SK-N-SH (cell line): ENCODE measurements around the gene ZNF764. TPM values are rescaled to one million over a fixed set of nuclear protein-coding genes. Genes with fewer than 3 reads are reported as not detected.

Source experiments
- CTCF ChIA-PET: fragments of 300-600, 350-600 bp; formaldehyde crosslinking; extraction: SDS; loops from one replicate; lab custom pipeline; 2021; lab: Yijun Ruan, JAX
- POLR2A ChIA-PET: fragments of 350-600 bp; sonication (Branson Sonifier 250); formaldehyde crosslinking; extraction: SDS; loops from one replicate; lab custom pipeline; 2020; ENCODE audit warnings: antibody characterized with exemption, inconsistent platforms; lab: Yijun Ruan, JAX
- DNase-seq: peaks from one replicate; pipeline ENCODE4 v3.0.0; 2012
- H2AFZ ChIP-seq: fragments of 200-600 bp; sonication (generic); 2 replicates; pipeline ENCODE4 v1.8.1; 2016; ENCODE audit warnings: antibody characterized with exemption, mild to moderate bottlenecking, low read depth
- H3F3A ChIP-seq: fragments of 200-600 bp; sonication (generic); replicated peaks from 2 replicates; pipeline ENCODE3; 2016; ENCODE audit warnings: antibody characterized with exemption, mild to moderate bottlenecking; ENCODE audit not compliant: insufficient read depth
- H3K27ac ChIP-seq, 2 experiments: fragments of 200-500 bp in 1 of 2; fragments of 200-600 bp in 1 of 2; sonication (Bioruptor generic) in 1 of 2; sonication (generic), shearing (Covaris generic) in 1 of 2; 2 replicates each; pipeline versions ENCODE4 v1.5.1 to v1.6.1; 2014 to 2016; ENCODE audit warnings: low read depth in 2 of 2, inconsistent platforms in 1 of 2, low read length in 1 of 2, mild to moderate bottlenecking in 1 of 2, mixed read lengths in 1 of 2
- H3K27me3 ChIP-seq: fragments of 200-600 bp; sonication (generic), shearing (Covaris generic); 2 replicates; pipeline ENCODE4 v1.6.1; 2016; ENCODE audit warnings: mixed run types; ENCODE audit not compliant: insufficient read depth
- H3K36me3 ChIP-seq, 2 experiments: fragments of 200-500 bp in 1 of 2; fragments of 200-600 bp in 1 of 2; sonication (Bioruptor generic) in 1 of 2; sonication (generic) in 1 of 2; replicated peaks in 1 of 2; 2 replicates each; pipeline versions ENCODE3 to v1.5.1; 2014 to 2016; ENCODE audit warnings: low read length in 1 of 2, mild to moderate bottlenecking in 1 of 2; ENCODE audit not compliant: insufficient read depth in 2 of 2, control insufficient read depth in 1 of 2
- H3K4me1 ChIP-seq, 2 experiments: fragments of 200-500 bp in 1 of 2; fragments of 200-600 bp in 1 of 2; sonication (Bioruptor generic) in 1 of 2; sonication (generic), shearing (Covaris generic) in 1 of 2; 2 replicates each; pipeline versions ENCODE4 v1.5.1 to v1.6.1; 2014 to 2016; ENCODE audit warnings: low read depth in 1 of 2, low read length in 1 of 2, mixed run types in 1 of 2; ENCODE audit not compliant: insufficient read depth in 2 of 2, control insufficient read depth in 1 of 2
- H3K4me2 ChIP-seq: fragments of 200-600 bp; sonication (generic), shearing (Covaris generic); 2 replicates; pipeline ENCODE4 v1.6.1; 2017; ENCODE audit warnings: mixed run types
- H3K4me3 ChIP-seq, 2 experiments: fragments of 200-500 bp in 1 of 2; fragments of 200-600 bp in 1 of 2; sonication (Bioruptor generic) in 1 of 2; sonication (generic), shearing (Covaris generic) in 1 of 2; 2 replicates each; pipeline versions ENCODE4 v1.5.1 to v1.8.1; 2014 to 2016; ENCODE audit warnings: low read depth in 2 of 2, inconsistent platforms in 1 of 2, low read length in 1 of 2, mild to moderate bottlenecking in 1 of 2, mixed read lengths in 1 of 2, moderate library complexity in 1 of 2
- H3K79me2 ChIP-seq: fragments of 200-600 bp; sonication (generic); 2 replicates; pipeline ENCODE4 v1.8.1; 2017; ENCODE audit warnings: mild to moderate bottlenecking; ENCODE audit not compliant: insufficient read depth
- H3K9ac ChIP-seq: fragments of 200-600 bp; sonication (generic); 2 replicates; pipeline ENCODE4 v1.6.1; 2017; ENCODE audit warnings: mixed run types
- H3K9me2 ChIP-seq: fragments of 200-600 bp; sonication (generic); 2 replicates; pipeline ENCODE4 v1.6.1; 2017; ENCODE audit warnings: mixed run types
- H3K9me3 ChIP-seq: fragments of 200-600 bp; sonication (generic); 2 replicates; pipeline ENCODE4 v1.6.1; 2017; ENCODE audit warnings: mixed run types, mild to moderate bottlenecking, moderate library complexity
- H4K20me1 ChIP-seq: fragments of 200-600 bp; sonication (generic); 2 replicates; pipeline ENCODE4 v1.6.1; 2017; ENCODE audit warnings: mild to moderate bottlenecking, mixed run types; ENCODE audit not compliant: insufficient read depth
- CHD2 ChIP-seq: fragments of 150-350 bp; IDR thresholded peaks from 2 replicates; pipeline ENCODE4 v1.6.1; 2018; ENCODE audit warnings: low read length; ENCODE audit not compliant: partially characterized antibody
- EP300 ChIP-seq, 2 experiments: IDR thresholded peaks; 2 replicates each; pipeline versions ENCODE4 v1.4.0 to v1.6.1; 2012; ENCODE audit warnings: borderline replicate concordance in 1 of 2, low read depth in 1 of 2, low read length in 1 of 2
- EZH2phosphoT487 ChIP-seq: fragments of 200-600 bp; sonication (generic); IDR thresholded peaks from 2 replicates; pipeline ENCODE4 v1.6.1; 2017; ENCODE audit warnings: low read depth, mixed run types, mild to moderate bottlenecking, antibody characterized with exemption, moderate library complexity, borderline replicate concordance
- GABPA ChIP-seq: IDR thresholded peaks from 2 replicates; pipeline ENCODE4 v1.4.0; 2012; ENCODE audit warnings: low read depth, mild to moderate bottlenecking
- GATA2 ChIP-seq: sonication (generic); formaldehyde crosslinking; IDR thresholded peaks from 2 replicates; pipeline ENCODE4 v1.5.0; 2020; ENCODE audit warnings: mild to moderate bottlenecking, missing genetic modification reagents
- JUND ChIP-seq: IDR thresholded peaks from 2 replicates; pipeline ENCODE4 v1.4.0; 2012
- MEF2A ChIP-seq: IDR thresholded peaks from 2 replicates; pipeline ENCODE4 v1.4.0; 2012; ENCODE audit warnings: low read depth, borderline replicate concordance
- MXI1 ChIP-seq: IDR thresholded peaks from 2 replicates; pipeline ENCODE4 v1.6.1; 2012; ENCODE audit warnings: mild to moderate bottlenecking, low read depth, low read length, improper control_type of control experiment
- NRF1 ChIP-seq: IDR thresholded peaks from 2 replicates; pipeline ENCODE4 v1.6.1; 2012; ENCODE audit warnings: low read depth, mild to moderate bottlenecking, low read length
- POLR2AphosphoS5 ChIP-seq: IDR thresholded peaks from 2 replicates; pipeline ENCODE4 v1.6.1; 2012; ENCODE audit warnings: low read depth, low read length
- RAD21 ChIP-seq: IDR thresholded peaks from 2 replicates; pipeline ENCODE4 v1.6.1; 2012; ENCODE audit warnings: mild to moderate bottlenecking, low read length
- RCOR1 ChIP-seq: fragments of 150-350 bp; IDR thresholded peaks from 2 replicates; pipeline ENCODE4 v1.6.1; 2017; ENCODE audit warnings: antibody characterized with exemption, low read length
- REST ChIP-seq: IDR thresholded peaks from 2 replicates; pipeline ENCODE4 v1.6.1; 2012; ENCODE audit warnings: mild to moderate bottlenecking, low read depth, low read length, moderate library complexity
- RFX5 ChIP-seq: IDR thresholded peaks from 2 replicates; pipeline ENCODE4 v1.6.1; 2012; ENCODE audit warnings: mild to moderate bottlenecking, improper control_type of control experiment, low read length
- RXRA ChIP-seq: IDR thresholded peaks from 2 replicates; pipeline ENCODE4 v1.4.0; 2012; ENCODE audit warnings: low read depth, mild to moderate bottlenecking, borderline replicate concordance
- SIN3A ChIP-seq: IDR thresholded peaks from 2 replicates; pipeline ENCODE4 v1.6.1; 2012; ENCODE audit warnings: low read depth, mild to moderate bottlenecking, low read length, moderate library complexity, borderline replicate concordance
- SMC3 ChIP-seq: IDR thresholded peaks from 2 replicates; pipeline ENCODE4 v1.6.1; 2012; ENCODE audit warnings: low read depth, low read length, improper control_type of control experiment
- TAF1 ChIP-seq: IDR thresholded peaks from 2 replicates; pipeline ENCODE4 v1.6.1; 2012; ENCODE audit warnings: low read depth, mild to moderate bottlenecking, low read length, moderate library complexity, borderline replicate concordance
- TEAD4 ChIP-seq: IDR thresholded peaks from 2 replicates; pipeline ENCODE4 v1.4.0; 2012; ENCODE audit warnings: mild to moderate bottlenecking, borderline replicate concordance; ENCODE audit not compliant: insufficient read depth
- WGBS: methylation state at CpG from one replicate; pipeline ENCODE4 v1.1.6; 2017; ENCODE audit warnings: low lambda C conversion rate; 5-methylcytosine and 5-hydroxymethylcytosine counted together
- polyA plus RNA-seq, 3 experiments: library from polyadenylated mRNA; depleted of rRNA; stranded (reverse); fragments of >200 nt; gene quantifications; 2 replicates each; pipeline ENCODE4 v1.2.3, GENCODE V29; 2012
- TF ChIP-seq, protein P1 (sequence below): fragments of 200-600 bp; sonication (generic); IDR thresholded peaks from 2 replicates; pipeline ENCODE4 v1.6.1; 2017; ENCODE audit warnings: antibody characterized with exemption, mild to moderate bottlenecking, moderate library complexity
- TF ChIP-seq, protein P2 (sequence below): IDR thresholded peaks from 2 replicates; pipeline ENCODE4 v1.4.0; 2012; ENCODE audit warnings: low read depth, borderline replicate concordance
- TF ChIP-seq, protein P3 (sequence below): IDR thresholded peaks from 2 replicates; pipeline ENCODE4 v1.4.0; 2012; ENCODE audit warnings: low read depth, borderline replicate concordance
- TF ChIP-seq, protein P4 (sequence below): IDR thresholded peaks from 2 replicates; pipeline ENCODE4 v1.4.0; 2012; ENCODE audit warnings: low read depth

Gene ZNF764
- polyA plus RNA-seq, 1 of the 3 experiments (the other 2 are of a cell fraction), result 2.8 TPM

GRCh38 chr16:30585400-30586191 is 27.4 kb upstream of the ZNF764 start, which contains the start of gene ZNF785:
Gene ZNF785 (minus strand): TSS chr16:30585697. CDS start chr16:30585611, 86 bp downstream.
- POLR2A ChIA-PET, result interaction anchor here (0.5 to 3.0 kb wide), 6 partner anchors 9 to 156 kb away, joined by 3 to 23 read pairs (median 4); partner anchors contain the start of genes DCTPP1, ZNF688 and ZNF689
- TF ChIP-seq NRF1 (no peak), RCOR1 (no peak), GABPA (peak; percentile 74), TEAD4 (no peak), CHD2 (peak; percentile 96), RFX5 (peak; percentile 65; the same call in 1 of the 2 replicates), REST (no peak), MXI1 (peak; percentile 98), JUND (no peak), GATA2 (CRISPR knock-in tag) (no peak), EZH2phosphoT487 (no peak), POLR2AphosphoS5 (peak; percentile 49; the same call in 1 of the 2 replicates), SIN3A (peak; percentile 96), SMC3 (no peak), MEF2A (no peak), RAD21 (peak; percentile 36), EP300 (IDR thresholded peaks at IDR 0.05; ENCODE audit: borderline replicate concordance in 1 of 2, low read depth in 1 of 2, low read length in 1 of 2) (peak in 1 of 2 experiments; percentile 16; a peak in 1 of 4 replicates), TAF1 (no peak; the same call in 1 of the 2 replicates), RXRA (no peak)
- TF ChIP-seq, protein P1, sequence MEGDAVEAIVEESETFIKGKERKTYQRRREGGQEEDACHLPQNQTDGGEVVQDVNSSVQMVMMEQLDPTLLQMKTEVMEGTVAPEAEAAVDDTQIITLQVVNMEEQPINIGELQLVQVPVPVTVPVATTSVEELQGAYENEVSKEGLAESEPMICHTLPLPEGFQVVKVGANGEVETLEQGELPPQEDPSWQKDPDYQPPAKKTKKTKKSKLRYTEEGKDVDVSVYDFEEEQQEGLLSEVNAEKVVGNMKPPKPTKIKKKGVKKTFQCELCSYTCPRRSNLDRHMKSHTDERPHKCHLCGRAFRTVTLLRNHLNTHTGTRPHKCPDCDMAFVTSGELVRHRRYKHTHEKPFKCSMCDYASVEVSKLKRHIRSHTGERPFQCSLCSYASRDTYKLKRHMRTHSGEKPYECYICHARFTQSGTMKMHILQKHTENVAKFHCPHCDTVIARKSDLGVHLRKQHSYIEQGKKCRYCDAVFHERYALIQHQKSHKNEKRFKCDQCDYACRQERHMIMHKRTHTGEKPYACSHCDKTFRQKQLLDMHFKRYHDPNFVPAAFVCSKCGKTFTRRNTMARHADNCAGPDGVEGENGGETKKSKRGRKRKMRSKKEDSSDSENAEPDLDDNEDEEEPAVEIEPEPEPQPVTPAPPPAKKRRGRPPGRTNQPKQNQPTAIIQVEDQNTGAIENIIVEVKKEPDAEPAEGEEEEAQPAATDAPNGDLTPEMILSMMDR, result no peak; the same call in 1 of the 2 replicates
- TF ChIP-seq, protein P2, sequence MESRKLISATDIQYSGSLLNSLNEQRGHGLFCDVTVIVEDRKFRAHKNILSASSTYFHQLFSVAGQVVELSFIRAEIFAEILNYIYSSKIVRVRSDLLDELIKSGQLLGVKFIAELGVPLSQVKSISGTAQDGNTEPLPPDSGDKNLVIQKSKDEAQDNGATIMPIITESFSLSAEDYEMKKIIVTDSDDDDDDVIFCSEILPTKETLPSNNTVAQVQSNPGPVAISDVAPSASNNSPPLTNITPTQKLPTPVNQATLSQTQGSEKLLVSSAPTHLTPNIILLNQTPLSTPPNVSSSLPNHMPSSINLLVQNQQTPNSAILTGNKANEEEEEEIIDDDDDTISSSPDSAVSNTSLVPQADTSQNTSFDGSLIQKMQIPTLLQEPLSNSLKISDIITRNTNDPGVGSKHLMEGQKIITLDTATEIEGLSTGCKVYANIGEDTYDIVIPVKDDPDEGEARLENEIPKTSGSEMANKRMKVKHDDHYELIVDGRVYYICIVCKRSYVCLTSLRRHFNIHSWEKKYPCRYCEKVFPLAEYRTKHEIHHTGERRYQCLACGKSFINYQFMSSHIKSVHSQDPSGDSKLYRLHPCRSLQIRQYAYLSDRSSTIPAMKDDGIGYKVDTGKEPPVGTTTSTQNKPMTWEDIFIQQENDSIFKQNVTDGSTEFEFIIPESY, result no peak
- TF ChIP-seq, protein P3, sequence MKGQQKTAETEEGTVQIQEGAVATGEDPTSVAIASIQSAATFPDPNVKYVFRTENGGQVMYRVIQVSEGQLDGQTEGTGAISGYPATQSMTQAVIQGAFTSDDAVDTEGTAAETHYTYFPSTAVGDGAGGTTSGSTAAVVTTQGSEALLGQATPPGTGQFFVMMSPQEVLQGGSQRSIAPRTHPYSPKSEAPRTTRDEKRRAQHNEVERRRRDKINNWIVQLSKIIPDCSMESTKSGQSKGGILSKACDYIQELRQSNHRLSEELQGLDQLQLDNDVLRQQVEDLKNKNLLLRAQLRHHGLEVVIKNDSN, result peak; percentile 43; the same call in 1 of the 2 replicates
- TF ChIP-seq, protein P4, sequence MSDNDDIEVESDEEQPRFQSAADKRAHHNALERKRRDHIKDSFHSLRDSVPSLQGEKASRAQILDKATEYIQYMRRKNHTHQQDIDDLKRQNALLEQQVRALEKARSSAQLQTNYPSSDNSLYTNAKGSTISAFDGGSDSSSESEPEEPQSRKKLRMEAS, result peak; percentile 100

More at GRCh38 chr16:30585400-30586191, 27.4 kb upstream of the ZNF764 start, which contains the start of gene ZNF785:
- Histone ChIP-seq H3K4me3 (peak within 1 kb of the TSS; percentile 67 to 86), H3K9me3 (no peaks in the 10 kb centered on the region), H3K9ac (peak within 1 kb of the TSS; percentile 89), H3K27ac (peak within 1 kb of the TSS; percentile 87), H4K20me1 (no peaks in the 10 kb centered on the region), H3K4me2 (peak within 1 kb of the TSS; percentile 93), H3K36me3 (peaks cover 7 to 16% of the 10 kb centered on the region in 2 experiments), H3K4me1 (peaks cover 0 to 4% of the 10 kb centered on the region in 2 experiments; a peak in 1 of 4 replicates), H3K9me2 (no peaks in the 10 kb centered on the region), H2AFZ (peak within 1 kb of the TSS; percentile 94), H3K79me2 (peaks cover 60% of the 10 kb centered on the region), H3K27me3 (no peaks in the 10 kb centered on the region), H3F3A (no peaks in the 10 kb centered on the region)
- 32% methylated on average over 33 of the region's 50 CpGs for WGBS
- CTCF ChIA-PET, result interaction anchor here (0.9 to 4.0 kb wide), 8 partner anchors 13 to 136 kb away, joined by 3 to 18 read pairs (median 5); partner anchors contain the start of genes ZNF688 and ZNF689
- peak; percentile 97 for DNase-seq
